Epithelial cell of prostate (primary cell): ENCODE results near the gene LIPT1.
A peak's percentile ranks its signal among the peaks of the same experiment; 100 is the strongest.
"Not testable (repeated sequence)": the region's sequence is repeated elsewhere in the genome, so short reads cannot be mapped to it uniquely, and the experiment has no call there.

Experiments
- DNase-seq: peaks from one replicate; pipeline ENCODE4 v3.0.0-alpha.2; 2011; ENCODE audit warnings: low read depth, low spot score
- H3K27ac ChIP-seq: fragments of 450-650 bp; 2 replicates; pipeline ENCODE4 v1.5.1; 2017; ENCODE audit warnings: mild to moderate bottlenecking

Gene LIPT1

GRCh38 chr2:99171377-99172140, 16.8 kb downstream of the LIPT1 start:
- no peak overlapping the region for H3K27ac ChIP-seq
- no peak for DNase-seq

- peak; percentile 81 for DNase-seq
These were observed 26.2 kb downstream of the LIPT1 start, which contains the start of the genes MITD1 and MRPL30 for GRCh38 chr2:99180755-99181623. MITD1 (minus strand) TSS chr2:99181058; CDS start chr2:99180981, 77 bp downstream. MRPL30 (plus strand) TSS chr2:99181184; CDS start chr2:99186204, 5,020 bp downstream.

GRCh38 chr2:99181624-99182000, 26.8 kb downstream of the LIPT1 start:
- DNase-seq = no peak
- peak overlapping the region; percentile 67 for H3K27ac ChIP-seq

More at GRCh38 chr2:99180755-99181623, 26.2 kb downstream of the LIPT1 start, which contains the start of the genes MITD1 and MRPL30:
- peak within 1 kb of the TSS; percentile 67 for H3K27ac ChIP-seq

DNA sequence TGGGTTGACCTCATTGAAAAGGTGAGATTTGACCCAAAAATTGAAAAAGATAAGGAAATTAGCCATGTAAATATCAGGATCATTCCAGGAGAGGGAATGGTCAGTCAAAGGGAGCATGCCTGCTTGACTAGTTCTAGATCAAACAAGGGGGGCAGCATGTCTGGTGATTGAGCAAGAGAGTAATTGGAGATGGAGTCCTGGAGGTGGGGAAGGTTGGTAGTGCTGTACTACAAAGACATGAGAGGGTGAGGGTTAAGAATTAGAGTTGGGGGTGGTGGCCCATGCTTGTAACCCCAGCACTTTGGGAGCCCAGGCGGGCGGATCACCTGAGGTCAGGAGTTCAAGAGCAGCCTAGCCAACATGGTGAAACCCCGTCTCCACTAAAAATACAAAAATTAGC, 28.3 kb downstream of the LIPT1 start:
- no peak for DNase-seq
- no peak overlapping the region for H3K27ac ChIP-seq

GRCh38 chr2:99184811-99185210, 30.0 kb downstream of the LIPT1 start:
- H3K27ac ChIP-seq = no peak overlapping the region
- DNase-seq = no peak

- DNase-seq = no peak
- H3K27ac ChIP-seq = no peak overlapping the region
These were observed 32.2 kb downstream of the LIPT1 start for GRCh38 chr2:99187011-99187410.

GRCh38 chr2:99188357-99188756, 33.6 kb downstream of the LIPT1 start:
- DNase-seq = no peak

GRCh38 chr2:99190548-99190947, 35.8 kb downstream of the LIPT1 start:
- DNase-seq = no peak
- H3K27ac ChIP-seq = no peak overlapping the region

More at GRCh38 chr2:99188357-99188756, 33.6 kb downstream of the LIPT1 start:
- no peak overlapping the region for H3K27ac ChIP-seq

GRCh38 chr2:99192364-99192763, 37.6 kb downstream of the LIPT1 start:
- H3K27ac ChIP-seq, DNase-seq: not testable (repeated sequence)

GRCh38 chr2:99198103-99198841, 43.5 kb downstream of the LIPT1 start:
- no peak for DNase-seq
- peak overlapping the region; percentile 5 for H3K27ac ChIP-seq

- DNase-seq = no peak
- no peak overlapping the region for H3K27ac ChIP-seq
These were observed 45.5 kb downstream of the LIPT1 start for GRCh38 chr2:99200076-99200800.

DNA sequence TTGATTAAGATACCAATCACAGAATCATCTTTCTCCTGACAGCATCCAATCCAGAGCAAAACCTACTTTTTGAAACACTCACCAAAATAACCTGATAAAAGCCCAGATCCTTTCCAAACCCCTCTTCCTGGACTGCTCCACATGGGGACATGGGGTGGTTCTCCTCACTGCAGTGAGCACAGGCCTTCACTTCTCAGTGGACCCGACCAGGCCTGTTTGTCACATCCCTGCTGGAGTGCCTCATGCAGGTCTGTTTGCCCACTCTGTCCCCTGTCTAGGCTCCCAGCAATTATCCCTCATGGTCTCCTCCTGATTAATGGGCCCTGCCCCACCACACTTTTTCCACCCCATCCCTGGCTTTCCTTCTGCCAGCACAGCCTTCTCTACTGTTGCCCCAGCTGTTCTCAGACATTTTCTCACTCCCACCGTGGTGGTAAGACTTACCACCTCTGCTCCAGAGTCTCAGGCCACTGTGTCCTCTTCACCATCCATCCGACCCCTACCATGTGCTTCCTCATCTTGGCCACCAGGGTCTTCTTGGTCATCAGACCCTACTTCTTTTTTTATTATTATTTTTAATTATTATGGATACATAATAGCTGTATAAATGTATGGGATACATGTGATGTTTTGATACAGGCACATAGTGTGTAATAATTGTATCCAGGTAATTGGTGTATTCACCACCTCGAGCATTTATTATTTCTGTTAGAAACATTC, 47.4 kb downstream of the LIPT1 start:
- H3K27ac ChIP-seq = no peak overlapping the region
- DNase-seq = no peak

GRCh38 chr2:99205491-99205890, 50.7 kb downstream of the LIPT1 start:
- DNase-seq = no peak
- no peak overlapping the region for H3K27ac ChIP-seq
